Measurements from ENCODE around the gene LBX2.

Gene LBX2

DNA sequence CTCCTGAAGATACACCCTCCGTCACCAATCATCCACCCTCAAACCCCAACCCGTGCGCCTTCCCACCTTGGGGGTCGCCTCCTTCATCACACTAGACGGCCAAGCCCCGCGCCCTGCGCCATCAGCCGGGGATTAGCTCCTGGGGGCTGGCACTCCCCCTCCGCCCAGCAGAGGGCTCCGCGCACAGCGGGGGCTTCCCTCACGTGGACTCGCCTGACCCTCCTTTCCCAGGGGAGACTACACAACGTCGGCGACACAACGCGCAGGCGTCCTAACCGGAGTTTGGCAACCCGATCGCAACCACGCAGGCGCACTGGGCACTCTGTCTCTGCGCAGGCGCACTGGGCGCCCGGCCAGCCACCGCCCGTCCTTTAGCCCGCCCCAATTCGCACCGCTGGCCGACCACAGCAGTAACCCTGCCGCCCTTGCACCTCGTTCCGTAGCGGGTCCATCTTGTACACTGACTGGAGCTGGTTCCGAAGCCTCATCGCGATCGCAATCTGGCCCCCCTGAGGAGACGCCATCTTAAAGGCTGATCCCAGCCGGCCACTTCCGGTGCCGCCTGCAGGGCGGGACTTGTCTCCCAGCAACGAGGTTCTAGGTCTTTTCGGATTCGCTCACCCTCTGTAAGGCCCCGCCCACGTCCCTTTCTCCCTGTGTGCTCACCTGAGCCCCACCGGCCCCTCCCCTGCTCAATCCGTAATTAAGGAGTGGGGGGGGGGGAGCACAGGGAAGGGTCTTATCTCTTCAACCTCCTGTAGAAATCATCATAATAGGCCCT lies 7.9 kb upstream of the LBX2 start, which contains the start of gene PCGF1:
Gene PCGF1 (minus strand): TSS at position 551 of the 781 bp plus-strand sequence. CDS start 27 bp downstream, at position 524.
- Histone ChIP-seq H4K20me1 (ENCODE audit: insufficient read depth) (no peaks in the 10 kb centered on the region), H3K36me3 (ENCODE audit: insufficient read depth) (no peaks in the 10 kb centered on the region), H3K4me1 (ENCODE audit: low read depth, poor library complexity, severe bottlenecking) (peaks cover 23% of the 10 kb centered on the region), H3K27me3 (ENCODE audit: insufficient read depth, low read depth) (peaks cover 24% of the 10 kb centered on the region), H3K27ac (peak within 1 kb of the TSS; percentile 86), H2AFZ (ENCODE audit: low read depth) (peak within 1 kb of the TSS; percentile 99), H3K79me2 (ENCODE audit: insufficient read depth, low read depth) (peaks cover 13% of the 10 kb centered on the region), H3K4me2 (peak within 1 kb of the TSS; percentile 98), H3K4me3 (IDR thresholded peaks at IDR 0.05; ENCODE audit: insufficient read depth, low read depth, low read length) (peak within 1 kb of the TSS; percentile 88), H3K9ac (peak within 1 kb of the TSS; percentile 86)
- TF ChIP-seq, protein P1, sequence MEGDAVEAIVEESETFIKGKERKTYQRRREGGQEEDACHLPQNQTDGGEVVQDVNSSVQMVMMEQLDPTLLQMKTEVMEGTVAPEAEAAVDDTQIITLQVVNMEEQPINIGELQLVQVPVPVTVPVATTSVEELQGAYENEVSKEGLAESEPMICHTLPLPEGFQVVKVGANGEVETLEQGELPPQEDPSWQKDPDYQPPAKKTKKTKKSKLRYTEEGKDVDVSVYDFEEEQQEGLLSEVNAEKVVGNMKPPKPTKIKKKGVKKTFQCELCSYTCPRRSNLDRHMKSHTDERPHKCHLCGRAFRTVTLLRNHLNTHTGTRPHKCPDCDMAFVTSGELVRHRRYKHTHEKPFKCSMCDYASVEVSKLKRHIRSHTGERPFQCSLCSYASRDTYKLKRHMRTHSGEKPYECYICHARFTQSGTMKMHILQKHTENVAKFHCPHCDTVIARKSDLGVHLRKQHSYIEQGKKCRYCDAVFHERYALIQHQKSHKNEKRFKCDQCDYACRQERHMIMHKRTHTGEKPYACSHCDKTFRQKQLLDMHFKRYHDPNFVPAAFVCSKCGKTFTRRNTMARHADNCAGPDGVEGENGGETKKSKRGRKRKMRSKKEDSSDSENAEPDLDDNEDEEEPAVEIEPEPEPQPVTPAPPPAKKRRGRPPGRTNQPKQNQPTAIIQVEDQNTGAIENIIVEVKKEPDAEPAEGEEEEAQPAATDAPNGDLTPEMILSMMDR (conservative IDR thresholded peaks at IDR 0.05; ENCODE audit: low read depth, low read length): peak; percentile 13; the same call in 1 of the 2 replicates

DNA sequence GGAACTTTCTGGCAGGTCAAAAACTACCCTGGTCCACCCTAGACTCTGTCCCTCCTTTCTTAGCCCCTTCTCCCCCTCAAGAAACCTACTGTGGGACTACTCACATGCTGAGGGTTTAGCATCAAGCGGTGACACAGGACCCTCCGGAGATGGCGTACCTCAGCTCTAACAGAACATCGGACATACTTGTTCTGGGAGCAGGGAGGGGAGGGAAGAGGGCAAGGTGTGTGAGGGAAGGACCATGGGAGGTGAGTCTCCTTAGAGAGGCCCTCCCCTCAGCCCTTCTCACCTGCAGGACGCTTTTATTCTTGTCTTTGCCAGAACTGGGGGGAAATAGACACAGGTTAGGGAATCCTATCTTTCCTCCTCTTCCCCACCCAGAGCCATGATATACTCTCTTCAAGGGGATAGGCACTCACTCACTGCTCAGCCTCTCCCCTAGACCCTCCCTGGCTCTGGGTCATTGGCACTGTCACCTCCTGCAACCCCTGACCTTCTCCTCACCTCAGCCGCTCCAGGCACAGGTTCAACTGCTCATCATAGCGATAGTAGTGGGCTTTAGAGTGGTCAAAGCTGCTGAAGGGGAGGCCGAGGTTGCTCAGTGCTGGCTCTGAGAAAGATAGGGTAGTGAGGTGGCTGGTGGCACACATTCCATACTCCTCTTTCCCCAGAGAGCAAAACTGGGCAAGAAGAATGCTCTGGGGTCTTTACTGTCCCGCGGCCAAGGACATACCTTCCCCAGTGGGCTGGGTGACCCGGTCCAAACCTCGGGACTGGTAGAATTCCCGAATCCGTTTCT lies 6.2 kb upstream of the LBX2 start:
- Histone ChIP-seq H3K9ac (no peak overlapping the region), H3K27ac (no peak overlapping the region), H4K20me1 (ENCODE audit: insufficient read depth) (no peaks in the 10 kb centered on the region), H3K4me3 (IDR thresholded peaks at IDR 0.05; ENCODE audit: insufficient read depth, low read depth, low read length) (no peak overlapping the region), H3K4me2 (peak overlapping the region; percentile 98), H3K79me2 (ENCODE audit: insufficient read depth, low read depth) (peaks cover 13% of the 10 kb centered on the region), H3K4me1 (ENCODE audit: low read depth, poor library complexity, severe bottlenecking) (peaks cover 29% of the 10 kb centered on the region), H2AFZ (ENCODE audit: low read depth) (no peak overlapping the region), H3K36me3 (ENCODE audit: insufficient read depth) (no peaks in the 10 kb centered on the region), H3K27me3 (ENCODE audit: insufficient read depth, low read depth) (peaks cover 16% of the 10 kb centered on the region; the same call in 1 of the 2 replicates)
- TF ChIP-seq, protein P1 (conservative IDR thresholded peaks at IDR 0.05; ENCODE audit: low read depth, low read length): no peak

DNA sequence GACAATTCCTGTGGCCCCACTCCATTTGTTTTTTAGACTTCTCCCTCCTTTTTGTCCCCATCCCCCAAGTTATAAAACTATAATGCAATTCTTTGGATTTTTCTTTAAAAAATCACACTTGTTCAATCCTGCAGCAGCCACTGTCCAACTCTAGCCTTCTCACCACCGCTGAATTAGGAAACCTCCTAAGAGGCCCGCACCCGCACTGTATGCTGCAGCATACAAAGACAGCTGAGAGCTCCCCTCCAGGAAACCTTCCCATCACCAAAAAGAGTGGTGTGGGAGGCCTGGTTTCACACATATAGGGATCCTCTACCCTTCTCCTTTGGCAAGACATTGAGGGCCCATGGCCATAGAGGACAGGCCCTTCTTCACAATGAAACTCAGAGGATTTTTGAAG lies 5.2 kb upstream of the LBX2 start:
- Histone ChIP-seq H3K4me3 (IDR thresholded peaks at IDR 0.05; ENCODE audit: insufficient read depth, low read depth, low read length) (no peak overlapping the region), H4K20me1 (ENCODE audit: insufficient read depth) (no peaks in the 10 kb centered on the region), H3K36me3 (ENCODE audit: insufficient read depth) (no peaks in the 10 kb centered on the region), H2AFZ (ENCODE audit: low read depth) (no peak overlapping the region), H3K9ac (no peak overlapping the region), H3K4me2 (no peak overlapping the region), H3K27ac (no peak overlapping the region), H3K79me2 (ENCODE audit: insufficient read depth, low read depth) (peaks cover 13% of the 10 kb centered on the region), H3K27me3 (ENCODE audit: insufficient read depth, low read depth) (peaks cover 12% of the 10 kb centered on the region; the same call in 1 of the 2 replicates), H3K4me1 (ENCODE audit: low read depth, poor library complexity, severe bottlenecking) (peaks cover 29% of the 10 kb centered on the region)
- TF ChIP-seq, protein P1 (conservative IDR thresholded peaks at IDR 0.05; ENCODE audit: low read depth, low read length): no peak

- TF ChIP-seq, protein P1 (conservative IDR thresholded peaks at IDR 0.05; ENCODE audit: low read depth, low read length): no peak
- no peaks in the 10 kb centered on the region for H4K20me1 ChIP-seq (ENCODE audit: insufficient read depth)
- peaks cover 13% of the 10 kb centered on the region for H3K79me2 ChIP-seq (ENCODE audit: insufficient read depth, low read depth)
- H3K36me3 ChIP-seq (ENCODE audit: insufficient read depth): no peaks in the 10 kb centered on the region
- peak overlapping the region; percentile 96 for H3K4me2 ChIP-seq
- H3K9ac ChIP-seq: peak overlapping the region; percentile 42; the same call in 1 of the 2 replicates
- no peak overlapping the region for H3K4me3 ChIP-seq (IDR thresholded peaks at IDR 0.05; ENCODE audit: insufficient read depth, low read depth, low read length)
- peaks cover 12% of the 10 kb centered on the region; the same call in 1 of the 2 replicates for H3K27me3 ChIP-seq (ENCODE audit: insufficient read depth, low read depth)
- H3K27ac ChIP-seq: no peak overlapping the region
- H3K4me1 ChIP-seq (ENCODE audit: low read depth, poor library complexity, severe bottlenecking): peaks cover 29% of the 10 kb centered on the region
- H2AFZ ChIP-seq (ENCODE audit: low read depth): peak overlapping the region; percentile 98
Measured at GRCh38 chr2:74503506-74504475, 4.4 kb upstream of the LBX2 start.

Measured in KMS-11 (cell line).